ENCODE data around the gene CRABP1. TPM values are rescaled to one million over a fixed set of nuclear protein-coding genes. Genes with fewer than 3 reads are reported as not detected.

The CRABP1 gene
- total and polyA plus RNA-seq, 10 of the 15 experiments (the other 5 are each of a cell fraction or from before 2014, with no cell fraction given), result 0.21 to 0.41 TPM; not detected in 8

GRCh38 chr15:78302579-78303312, 37.4 kb upstream of the CRABP1 start (continued):
- peak; percentile 89 for TF ChIP-seq ATF7 (IDR thresholded peaks at IDR 0.05; ENCODE audit: low read depth)
- no peak for TF ChIP-seq ZBED1 (IDR thresholded peaks at IDR 0.05; ENCODE audit: borderline replicate concordance)
- TF ChIP-seq JUND (IDR thresholded peaks at IDR 0.05; ENCODE audit: low read depth, low read length), result peak; percentile 74
- TF ChIP-seq RUNX3 (IDR thresholded peaks at IDR 0.05; ENCODE audit: low read length), result peak; percentile 94
- peak in 1 of 2 experiments; percentile 27; a peak in 1 of 4 replicates for TF ChIP-seq EP300 (IDR thresholded peaks at IDR 0.05; ENCODE audit: borderline replicate concordance in 1 of 2, control insufficient read depth in 1 of 2, low read depth in 2 of 2, low read length in 2 of 2)
- TF ChIP-seq, protein P1, sequence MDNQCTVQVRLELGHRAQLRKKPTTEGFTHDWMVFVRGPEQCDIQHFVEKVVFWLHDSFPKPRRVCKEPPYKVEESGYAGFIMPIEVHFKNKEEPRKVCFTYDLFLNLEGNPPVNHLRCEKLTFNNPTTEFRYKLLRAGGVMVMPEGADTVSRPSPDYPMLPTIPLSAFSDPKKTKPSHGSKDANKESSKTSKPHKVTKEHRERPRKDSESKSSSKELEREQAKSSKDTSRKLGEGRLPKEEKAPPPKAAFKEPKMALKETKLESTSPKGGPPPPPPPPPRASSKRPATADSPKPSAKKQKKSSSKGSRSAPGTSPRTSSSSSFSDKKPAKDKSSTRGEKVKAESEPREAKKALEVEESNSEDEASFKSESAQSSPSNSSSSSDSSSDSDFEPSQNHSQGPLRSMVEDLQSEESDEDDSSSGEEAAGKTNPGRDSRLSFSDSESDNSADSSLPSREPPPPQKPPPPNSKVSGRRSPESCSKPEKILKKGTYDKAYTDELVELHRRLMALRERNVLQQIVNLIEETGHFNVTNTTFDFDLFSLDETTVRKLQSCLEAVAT (IDR thresholded peaks at IDR 0.05), result 0 out of 2 replicates have a peak, but pooled peaks have one; percentile 16
- peak; percentile 94 for TF ChIP-seq NR2F1 (conservative IDR thresholded peaks at IDR 0.05)
- TF ChIP-seq BCL11A (IDR thresholded peaks at IDR 0.05; ENCODE audit: low read depth, low read length), result peak; percentile 34; the same call in 1 of the 2 replicates
- no peak for TF ChIP-seq IRF5 (IDR thresholded peaks at IDR 0.05; ENCODE audit: borderline replicate concordance)
- TF ChIP-seq CREB1 (IDR thresholded peaks at IDR 0.05; ENCODE audit: low read depth), result peak; percentile 90
- TF ChIP-seq NR2C1 (IDR thresholded peaks at IDR 0.05), result no peak
- TF ChIP-seq SMARCA5 (IDR thresholded peaks at IDR 0.05), result no peak
- no peak for TF ChIP-seq ATF3 (IDR thresholded peaks at IDR 0.05; ENCODE audit: borderline replicate concordance, extremely low read depth, low read depth, low read length)
- TF ChIP-seq BRCA1 (IDR thresholded peaks at IDR 0.05; ENCODE audit: low read depth, low read length), result no peak
- TF ChIP-seq NFXL1 (IDR thresholded peaks at IDR 0.05; ENCODE audit: borderline replicate concordance), result no peak
- 0 out of 4 replicates have a peak, but pooled peaks of 1 of the 2 experiments have one; percentile 4 for TF ChIP-seq BHLHE40 (IDR thresholded peaks at IDR 0.05; ENCODE audit: borderline replicate concordance in 1 of 2, low read depth in 2 of 2, low read length in 1 of 2)
- no peak for TF ChIP-seq KLF5 (IDR thresholded peaks at IDR 0.05; ENCODE audit: partially characterized antibody)
- TF ChIP-seq RAD51 (IDR thresholded peaks at IDR 0.05), result no peak
- no peak for TF ChIP-seq CBFB (IDR thresholded peaks at IDR 0.05; ENCODE audit: low read depth)
- peak; percentile 72 for TF ChIP-seq CREM (IDR thresholded peaks at IDR 0.05; ENCODE audit: low read depth)
- peak; percentile 29 for TF ChIP-seq MEF2B (IDR thresholded peaks at IDR 0.05; ENCODE audit: partially characterized antibody, poor library complexity, severe bottlenecking)
- peak; percentile 81; the same call in 1 of the 2 replicates for TF ChIP-seq IRF4 (IDR thresholded peaks at IDR 0.05; ENCODE audit: low read depth, low read length)
- no peak for TF ChIP-seq ZNF24 (IDR thresholded peaks at IDR 0.05)
- TF ChIP-seq GATAD2B (conservative IDR thresholded peaks at IDR 0.05; ENCODE audit: low read depth), result no peak
- TF ChIP-seq BMI1 (IDR thresholded peaks at IDR 0.05; ENCODE audit: borderline replicate concordance), result peak; percentile 33; the same call in 1 of the 2 replicates

Data from GM12878 (cell line).